Ramos (cell line): Measurements from ENCODE around the gene LTBR.

Experiments
- in situ Hi-C: fragments of 300-500 bp; cut with MboI; formaldehyde crosslinking; loops from one replicate; pipeline ENCODE4 v1.14.3; 2022; ENCODE audit warnings: low sequenced_read_pairs; ENCODE audit not compliant: unreplicated experiment

Gene LTBR

GRCh38 chr12:6346235-6346832 is 37.6 kb upstream of the LTBR start:
- in situ Hi-C loops, result no loop called here

DNA sequence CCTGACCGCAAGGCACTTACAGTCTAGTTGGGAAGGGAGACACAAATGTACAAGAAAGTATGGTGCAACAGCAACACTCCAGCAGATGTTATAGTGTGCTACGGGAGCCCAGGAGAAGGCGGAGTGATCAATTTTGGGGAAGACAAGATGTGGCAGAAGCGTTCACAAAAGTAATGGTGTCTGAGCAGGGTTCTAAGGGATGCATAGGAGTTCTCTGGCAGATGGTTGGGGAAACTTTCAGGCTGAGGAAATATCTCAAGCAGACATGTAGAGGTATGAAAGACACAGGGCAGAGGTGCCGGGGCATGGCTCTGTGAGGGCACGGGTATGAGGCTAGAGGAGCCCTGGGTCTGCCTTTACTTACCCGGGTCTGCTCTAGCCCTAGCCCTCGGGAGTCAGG is 37.0 kb upstream of the LTBR start:
- in situ Hi-C loops, result no loop called here

DNA sequence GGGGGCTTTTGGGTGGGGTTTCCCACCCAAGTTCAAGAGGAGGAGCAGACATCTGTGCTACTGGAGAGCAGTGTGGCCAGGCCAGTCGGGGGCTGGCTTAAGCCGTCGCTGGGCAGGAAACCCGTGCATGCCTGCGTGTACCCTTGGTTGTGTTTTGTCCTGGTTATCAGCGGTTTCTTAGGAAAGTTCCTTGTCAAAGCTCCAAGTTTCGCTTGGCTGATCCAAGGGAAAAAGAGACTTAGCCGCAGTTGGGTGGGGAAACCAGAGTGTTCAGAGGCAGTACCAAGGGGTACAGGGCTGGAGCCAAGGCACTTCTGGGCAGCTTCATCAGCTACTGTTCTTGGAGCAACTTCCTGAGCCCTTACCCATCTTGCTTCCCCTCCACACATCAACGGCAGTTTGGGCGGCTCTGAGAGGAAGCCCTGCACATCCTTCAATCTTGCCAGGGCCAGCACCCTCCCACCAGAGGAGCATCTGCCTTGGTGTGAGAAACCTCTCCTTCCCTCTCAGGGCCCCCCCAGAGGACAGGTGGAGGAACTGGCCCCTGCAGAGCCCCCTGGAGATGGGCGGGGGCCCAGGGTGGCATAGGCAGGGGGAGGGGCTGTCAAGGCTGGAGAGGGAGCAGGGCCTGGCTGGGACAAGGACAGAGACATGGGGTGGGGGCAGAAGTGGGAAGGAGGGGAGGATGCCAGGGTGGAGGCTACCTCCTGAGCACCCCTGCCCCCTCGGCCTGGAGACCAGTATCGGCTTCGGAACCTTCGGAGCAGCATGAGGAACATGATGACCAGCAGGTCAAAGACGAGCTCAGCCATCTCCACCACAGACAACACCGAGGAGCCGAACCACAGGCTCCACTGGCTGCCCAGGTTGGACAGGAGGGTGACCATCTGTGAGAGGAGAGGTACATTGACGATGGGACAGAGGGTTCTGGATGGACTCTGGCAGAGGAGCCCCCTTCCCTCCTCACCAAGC is 36.3 kb upstream of the LTBR start:
- in situ Hi-C loops, result no loop called here

- in situ Hi-C loops, result no loop called here
Observed at GRCh38 chr12:6351622-6352021, 32.3 kb upstream of the LTBR start.

DNA sequence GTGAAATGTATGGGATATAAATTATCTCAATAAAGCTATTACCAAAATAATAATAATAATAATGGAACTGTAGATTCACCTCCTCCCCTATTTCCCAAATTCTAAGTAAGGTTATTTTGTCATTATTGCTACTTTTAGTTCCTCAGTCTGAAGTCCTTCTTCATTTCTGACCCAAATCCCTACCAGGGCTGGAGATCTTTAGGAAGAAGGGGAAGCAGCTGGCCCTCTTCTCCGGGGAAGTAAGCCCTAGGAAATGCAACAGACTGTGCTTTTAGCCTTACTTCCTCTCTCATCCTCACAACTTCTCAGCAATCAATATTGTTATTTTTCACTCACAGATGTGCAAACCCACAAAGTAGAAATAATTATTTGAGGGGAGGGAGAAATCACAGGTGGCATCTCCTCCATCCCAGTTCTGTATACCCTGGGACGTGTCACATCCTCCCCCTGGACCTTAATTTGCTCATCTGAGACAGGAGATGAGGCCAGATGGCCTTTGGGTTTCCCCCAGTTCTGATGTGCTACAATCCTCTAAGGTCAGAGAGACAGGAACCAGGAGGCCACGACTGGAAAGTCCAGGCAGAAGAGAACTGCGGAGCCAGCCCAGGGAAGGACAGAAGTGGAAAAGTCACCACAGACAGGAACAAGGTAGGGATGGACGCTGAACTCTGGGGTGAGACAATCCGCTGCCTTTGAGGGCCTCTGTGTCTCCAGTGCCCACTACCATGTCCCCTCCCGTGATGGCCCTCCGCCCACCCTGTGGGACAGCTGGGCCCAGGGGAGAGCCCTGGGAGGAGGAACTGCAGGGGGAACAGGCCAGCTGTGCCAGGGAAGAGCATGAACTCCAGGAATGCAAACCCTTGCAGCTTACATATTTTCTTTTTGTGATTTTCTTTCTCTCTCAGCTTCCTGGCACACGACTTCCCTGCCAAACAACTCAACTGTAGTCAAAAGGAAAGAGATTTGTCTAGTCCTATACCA is 31.5 kb upstream of the LTBR start:
- in situ Hi-C loops, result no loop called here

DNA sequence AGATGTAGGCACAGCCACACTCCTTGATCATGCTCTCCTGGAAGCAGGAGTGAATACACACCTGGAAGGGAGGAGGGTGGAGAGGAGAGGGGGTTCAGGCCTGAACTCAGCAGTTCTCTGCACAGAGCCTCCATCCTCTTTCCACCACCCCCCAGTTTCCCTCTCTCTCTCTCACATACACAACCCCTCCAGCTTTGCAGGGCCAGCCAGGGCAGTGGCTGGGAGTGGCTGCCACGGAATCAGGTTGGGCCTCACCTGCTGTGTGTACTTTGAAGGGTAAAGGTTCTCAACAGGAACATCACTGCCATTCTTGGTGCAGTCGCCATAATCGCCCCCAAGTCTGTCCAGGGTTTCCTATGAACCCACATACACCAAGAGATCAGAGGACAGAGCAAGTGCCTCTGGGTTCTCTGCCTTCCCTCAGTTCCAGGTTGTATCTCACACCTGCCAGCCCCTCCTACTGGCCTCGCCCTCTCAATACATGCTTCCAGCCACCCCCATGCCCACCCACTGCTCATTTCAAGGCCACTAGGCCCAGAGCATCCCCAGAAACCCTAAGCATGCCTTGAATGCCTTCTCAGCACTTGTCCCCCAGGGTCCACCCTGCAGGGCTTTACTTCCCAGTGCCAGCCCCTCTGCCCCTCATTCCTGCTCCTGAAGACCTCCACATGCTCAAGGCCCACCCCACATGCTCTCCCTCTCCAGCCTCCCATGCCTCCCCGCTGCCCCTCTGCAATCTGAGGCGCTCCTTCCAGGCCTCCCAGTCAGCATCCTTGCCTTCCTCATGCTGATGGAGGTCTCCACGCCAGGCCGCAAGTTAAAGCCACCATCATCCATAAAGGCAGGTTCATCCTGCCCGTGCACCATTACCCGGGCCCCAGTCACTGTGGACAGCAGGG is 29.2 kb upstream of the LTBR start:
- in situ Hi-C loops, result no loop called here

DNA sequence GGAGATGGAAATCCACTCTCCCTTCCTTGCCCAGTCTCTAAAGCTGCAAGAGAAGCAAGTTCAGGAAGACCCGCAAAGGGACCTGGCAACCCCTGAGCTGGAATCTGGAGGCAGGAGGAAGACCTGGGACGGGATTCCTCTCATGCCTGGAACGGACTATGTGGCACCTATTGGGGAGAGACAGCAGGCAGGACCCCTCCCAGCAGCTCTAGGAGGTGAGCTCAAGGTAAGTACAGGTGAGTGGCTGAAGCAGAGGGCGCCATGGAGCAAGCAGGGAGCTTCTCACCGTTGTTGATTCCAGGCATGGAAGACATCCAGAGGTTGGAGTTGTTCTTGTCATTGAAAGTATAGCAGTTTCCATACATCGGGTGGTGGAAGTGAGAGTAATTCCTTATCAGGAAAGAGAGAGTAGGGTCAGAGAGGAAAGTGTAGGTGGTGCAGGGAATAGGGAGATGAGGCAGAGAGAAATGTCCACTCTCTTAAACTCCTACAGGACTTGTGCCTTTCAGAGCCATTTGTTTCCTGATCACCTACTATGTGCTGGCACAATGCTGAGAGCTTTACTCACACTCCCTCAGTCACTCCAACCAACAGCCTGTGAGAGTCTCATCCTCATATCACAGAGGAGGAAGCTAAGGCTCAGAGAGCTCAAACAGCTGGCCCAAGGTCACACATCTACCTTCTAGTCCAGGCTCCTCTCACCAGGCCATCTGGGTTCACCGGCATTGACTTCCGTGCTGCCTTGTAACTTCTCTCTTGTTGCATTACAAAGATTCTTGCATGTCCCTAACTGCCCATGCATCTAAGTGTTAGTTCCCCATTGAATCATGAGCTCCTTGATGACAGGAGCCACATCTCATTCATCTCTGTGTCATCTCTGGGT is 28.2 kb upstream of the LTBR start:
- in situ Hi-C loops, result no loop called here

DNA sequence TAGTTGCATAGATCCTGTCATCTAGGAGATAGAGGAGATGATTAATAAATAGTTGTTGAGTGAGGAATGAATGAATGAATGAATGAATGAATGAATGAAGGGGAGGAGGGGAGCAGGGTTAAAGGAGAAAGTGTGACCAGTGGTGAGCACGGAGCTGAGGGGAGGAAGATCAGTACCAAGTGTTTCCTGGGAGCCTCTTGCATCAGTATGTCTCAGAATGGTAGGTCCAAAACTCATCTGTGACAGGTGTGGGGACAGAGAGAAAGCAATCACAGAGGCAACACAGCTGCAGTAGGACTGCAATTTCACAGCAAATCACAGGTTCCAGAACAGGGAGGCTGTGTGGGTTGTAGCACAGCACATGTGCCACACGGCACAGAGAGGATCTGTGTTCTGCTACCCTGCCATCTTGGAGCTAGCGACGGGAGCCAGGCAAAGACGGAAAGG is 27.6 kb upstream of the LTBR start:
- in situ Hi-C loops, result no loop called here

DNA sequence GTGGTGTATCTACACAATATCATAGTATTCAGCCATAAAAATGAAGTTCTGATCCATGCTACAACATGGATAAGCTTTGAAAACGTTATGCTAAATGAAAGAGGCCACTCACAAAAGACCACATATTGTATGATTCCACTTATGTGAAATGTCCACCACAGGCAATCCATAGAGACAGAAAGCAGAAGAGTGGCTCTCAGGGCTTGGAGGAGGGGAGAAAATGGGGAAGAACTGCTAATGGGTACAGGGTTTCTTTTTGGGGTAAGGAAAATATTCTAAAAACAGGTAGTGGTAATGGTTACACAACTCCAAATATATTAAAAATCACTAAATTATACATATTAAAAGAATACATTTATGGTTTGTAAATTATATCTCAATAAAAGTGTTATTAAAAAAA is 25.1 kb upstream of the LTBR start:
- in situ Hi-C loops, result no loop called here

DNA sequence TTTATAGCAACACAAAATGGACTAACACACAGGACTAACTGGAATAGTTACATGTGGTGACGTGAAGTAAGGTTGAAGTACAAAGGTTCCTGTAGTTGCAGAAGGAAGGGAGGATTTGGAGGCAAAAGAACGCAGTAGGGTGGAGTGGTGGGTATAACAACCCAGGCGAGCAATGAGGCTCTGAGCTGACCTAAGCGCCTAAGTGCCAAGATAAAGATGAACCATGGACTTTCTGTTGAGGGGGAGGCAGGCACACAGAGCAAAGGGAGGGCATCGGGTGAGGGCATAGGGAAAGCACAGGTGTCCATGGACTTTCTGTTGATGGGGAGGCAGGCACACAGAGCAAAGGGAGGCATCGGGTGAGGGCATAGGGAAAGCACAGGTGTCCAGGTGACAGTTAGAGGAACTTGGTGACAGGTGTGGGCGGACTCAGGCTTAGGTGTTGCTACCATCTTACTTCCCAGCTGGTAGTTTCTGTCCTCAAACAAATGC is 23.8 kb upstream of the LTBR start:
- in situ Hi-C loops, result no loop called here

DNA sequence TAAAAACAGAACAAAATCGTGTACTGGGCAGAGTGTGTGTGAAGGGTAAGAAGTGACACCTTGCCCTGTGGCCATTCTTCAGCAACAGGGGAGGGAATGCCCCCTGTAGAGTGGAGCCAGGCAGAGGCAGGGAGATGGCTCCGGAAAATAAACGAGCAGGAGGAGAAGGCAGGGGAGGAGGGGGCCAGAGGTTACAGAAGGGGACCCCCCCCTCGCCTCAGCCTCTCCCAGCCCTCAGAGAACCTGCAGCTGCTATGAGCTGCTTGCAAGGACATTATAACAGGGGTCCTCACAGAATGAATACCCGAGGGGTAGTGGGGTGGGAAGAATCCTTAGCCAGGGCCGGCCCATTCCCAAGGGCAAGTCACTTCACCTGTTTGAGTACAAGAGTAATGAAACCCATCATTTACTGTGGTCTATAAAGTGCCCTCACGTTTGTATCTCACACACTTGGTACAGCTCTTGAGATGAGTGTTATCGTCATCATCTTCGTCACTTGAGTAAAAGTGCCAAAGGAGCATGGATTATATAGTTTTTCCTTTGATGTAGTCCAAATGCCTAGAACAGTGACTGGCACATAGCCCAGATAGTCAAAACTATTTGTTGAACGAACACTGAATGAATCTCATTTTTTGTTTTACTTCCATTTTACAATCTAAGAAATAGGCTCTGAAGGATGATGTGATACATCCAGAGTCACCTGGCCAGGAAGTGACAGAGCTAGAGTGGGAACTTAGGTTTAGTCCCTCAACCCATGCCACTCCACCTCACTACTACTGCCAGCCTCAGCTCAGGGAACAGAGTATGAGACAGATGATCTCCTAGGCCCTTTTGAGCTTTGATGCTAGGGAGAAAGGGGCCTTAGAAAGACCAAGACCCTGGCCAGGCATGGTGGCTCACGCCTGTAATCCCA is 23.1 kb upstream of the LTBR start:
- in situ Hi-C loops, result no loop called here

DNA sequence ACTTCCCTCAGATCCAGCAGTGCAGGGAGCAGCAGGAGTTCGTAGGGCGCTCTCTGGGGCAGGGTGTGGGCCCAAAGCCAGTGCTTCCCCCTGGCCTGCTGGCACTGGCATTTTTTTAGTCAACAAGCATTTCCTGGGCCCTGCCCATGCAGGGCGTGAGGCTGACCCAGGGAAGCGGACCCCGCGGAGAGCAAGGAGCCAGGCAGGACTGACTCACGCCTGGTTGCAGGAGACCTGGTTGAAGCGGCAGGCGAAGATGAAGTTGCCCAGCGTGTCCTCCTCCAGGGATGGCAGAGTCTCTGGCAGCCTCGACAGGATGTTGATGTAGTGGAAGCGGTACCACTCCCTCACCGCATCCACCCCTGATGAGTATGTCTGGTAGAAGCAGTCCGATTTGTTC is 22.1 kb upstream of the LTBR start:
- in situ Hi-C loops, result no loop called here

GRCh38 chr12:6362403-6362802 is 21.6 kb upstream of the LTBR start:
- in situ Hi-C loops, result no loop called here

- in situ Hi-C loops, result no loop called here
Observed at GRCh38 chr12:6363010-6363329, 21.0 kb upstream of the LTBR start.

- in situ Hi-C loops, result no loop called here
Observed at GRCh38 chr12:6363330-6364043, 20.5 kb upstream of the LTBR start.

- in situ Hi-C loops, result no loop called here
Observed at GRCh38 chr12:6364044-6364374, 20.0 kb upstream of the LTBR start.
